Muscle of arm (tissue), 12 donors: ENCODE measurements around the gene CCL26. TPM values are rescaled to one million over a fixed set of nuclear protein-coding genes. Genes with fewer than 3 reads are reported as not detected.
"Not testable (repeated sequence)": the region's sequence is repeated elsewhere in the genome, so short reads cannot be mapped to it uniquely, and the experiment has no call there.

ENCODE experiments used
- DNase-seq: peaks from one replicate; pipeline ENCODE4 v3.0.0-alpha.2; 2013
- polyA plus RNA-seq, 12 donors: library from polyadenylated mRNA; unstranded; fragments of 120-200 nt; gene quantifications; one replicate each; pipeline ENCODE4 v1.2.1, GENCODE V29; 2013; ENCODE audit not compliant: insufficient read length in 12 of 12

The CCL26 gene
- polyA plus RNA-seq, 12 donors: 0.36 to 2.1 (median 0.91) TPM; not detected in 2

- no peak for DNase-seq
Measured at GRCh38 chr7:75793676-75794075, 21.7 kb upstream of the CCL26 start.

GRCh38 chr7:75792567-75792966 is 20.6 kb upstream of the CCL26 start:
- not testable (repeated sequence) for DNase-seq

- peak; percentile 53 for DNase-seq
Measured at GRCh38 chr7:75789361-75789924, 17.4 kb upstream of the CCL26 start.

- not testable (repeated sequence) for DNase-seq
Measured at GRCh38 chr7:75788154-75788847, 16.3 kb upstream of the CCL26 start.

GRCh38 chr7:75783058-75783457 is 11.0 kb upstream of the CCL26 start:
- DNase-seq: not testable (repeated sequence)

- DNase-seq: not testable (repeated sequence)
Measured at GRCh38 chr7:75780647-75781273, 8.7 kb upstream of the CCL26 start.

GRCh38 chr7:75779516-75779915 is 7.5 kb upstream of the CCL26 start:
- not testable (repeated sequence) for DNase-seq

GRCh38 chr7:75779035-75779434 is 7.0 kb upstream of the CCL26 start:
- not testable (repeated sequence) for DNase-seq

GRCh38 chr7:75776295-75776971 is 4.4 kb upstream of the CCL26 start:
- DNase-seq: no peak

- DNase-seq: not testable (repeated sequence)
Measured at GRCh38 chr7:75773958-75774357, 1.9 kb upstream of the CCL26 start.

GRCh38 chr7:75771224-75771623 is 787 bp downstream of the CCL26 start:
- no peak for DNase-seq

- peak; percentile 54 for DNase-seq
Measured at GRCh38 chr7:75762350-75762917, 9.6 kb downstream of the CCL26 start.

- not testable (repeated sequence) for DNase-seq
Measured at GRCh38 chr7:75761801-75762200, 10.2 kb downstream of the CCL26 start.

GRCh38 chr7:75758491-75758890 is 13.5 kb downstream of the CCL26 start:
- no peak for DNase-seq

GRCh38 chr7:75757860-75758259 is 14.2 kb downstream of the CCL26 start:
- no peak for DNase-seq

GRCh38 chr7:75756991-75757676 is 14.9 kb downstream of the CCL26 start:
- DNase-seq: no peak

- no peak for DNase-seq
Measured at GRCh38 chr7:75756206-75756990, 15.6 kb downstream of the CCL26 start.

- no peak for DNase-seq
Measured at GRCh38 chr7:75743455-75743859, 28.6 kb downstream of the CCL26 start.

- peak; percentile 32 for DNase-seq
Measured at GRCh38 chr7:75740846-75741497, 31.0 kb downstream of the CCL26 start.
